SH-SY5Y (cell line): Measurements from ENCODE around the gene SMARCB1.

Experiments used
- GATA2 ChIP-seq: IDR thresholded peaks from 2 replicates; pipeline ENCODE4 v1.6.1; 2011; ENCODE audit warnings: mild to moderate bottlenecking, low read depth, low read length
- GATA3 ChIP-seq: IDR thresholded peaks from 2 replicates; pipeline ENCODE4 v1.6.1; 2011; ENCODE audit warnings: low read depth, mild to moderate bottlenecking, low read length, moderate library complexity

SMARCB1 gene

DNA sequence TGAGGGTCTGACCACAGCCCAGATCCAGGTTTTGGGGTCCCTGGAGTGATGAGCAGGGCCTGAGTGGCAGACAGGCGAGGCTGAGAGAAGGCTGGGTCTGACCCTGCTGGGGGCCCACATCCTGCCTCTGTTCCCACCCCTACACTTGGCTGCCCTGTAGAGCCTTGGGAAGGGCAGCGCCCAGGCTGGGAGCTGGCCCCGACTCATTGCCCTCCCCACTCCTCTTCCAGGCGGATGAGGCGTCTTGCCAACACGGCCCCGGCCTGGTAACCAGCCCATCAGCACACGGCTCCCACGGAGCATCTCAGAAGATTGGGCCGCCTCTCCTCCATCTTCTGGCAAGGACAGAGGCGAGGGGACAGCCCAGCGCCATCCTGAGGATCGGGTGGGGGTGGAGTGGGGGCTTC is 47.1 kb downstream of the SMARCB1 start:
- no peak for TF ChIP-seq GATA3
- no peak for TF ChIP-seq GATA2

DNA sequence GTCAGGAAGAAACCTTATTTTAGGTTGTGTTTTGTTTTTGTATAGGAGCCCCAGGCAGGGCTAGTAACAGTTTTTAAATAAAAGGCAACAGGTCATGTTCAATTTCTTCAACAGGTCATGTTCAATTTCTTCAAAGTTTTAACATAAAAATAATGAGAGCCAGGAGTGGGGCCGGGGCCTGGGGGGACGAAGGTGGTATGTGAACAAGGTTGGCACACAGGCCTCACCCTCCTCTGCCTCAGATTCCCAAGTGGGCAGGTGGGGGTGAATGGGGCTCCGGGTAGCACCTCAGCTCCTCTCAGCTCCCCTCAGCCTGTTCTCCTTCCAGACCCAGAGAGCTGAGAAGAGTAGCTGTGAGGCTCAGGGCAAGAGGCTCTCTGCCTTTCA is 47.6 kb downstream of the SMARCB1 start:
- no peak for TF ChIP-seq GATA2
- no peak for TF ChIP-seq GATA3

DNA sequence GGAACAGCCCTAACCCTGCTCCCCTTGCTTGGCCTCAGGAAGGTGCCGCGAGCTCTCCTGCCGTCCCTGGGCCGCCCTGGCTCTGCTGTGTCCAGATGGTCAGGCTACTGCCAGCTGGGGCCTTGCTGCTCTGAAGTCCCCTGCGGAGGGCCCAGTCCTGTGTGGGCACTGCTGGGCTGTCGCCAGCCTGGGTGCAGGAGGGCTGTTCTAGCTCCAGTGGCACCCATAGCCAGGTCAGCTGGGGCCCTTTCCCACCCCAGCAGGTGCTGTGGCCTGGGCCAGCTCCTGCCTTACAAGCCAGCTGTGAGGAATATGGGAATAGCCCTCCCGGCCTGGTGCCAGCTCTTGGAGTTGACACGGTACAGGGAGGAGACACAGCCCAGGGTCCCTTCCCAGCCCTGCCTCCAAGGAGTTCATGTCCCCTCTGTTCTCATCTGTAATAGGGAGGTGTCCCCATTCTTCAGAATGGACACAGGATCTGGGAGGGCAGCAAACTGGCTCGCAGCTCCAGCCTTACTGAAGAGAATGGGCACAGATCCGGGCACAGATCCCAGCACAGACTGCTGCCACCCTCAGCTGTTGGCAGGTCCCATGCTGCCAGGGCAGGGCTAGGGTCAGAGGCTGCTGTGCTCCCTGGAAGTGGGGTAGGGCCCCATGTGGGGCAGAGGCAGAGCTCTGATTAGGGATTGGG is 48.2 kb downstream of the SMARCB1 start:
- TF ChIP-seq GATA3 (no peak), GATA2 (no peak)

DNA sequence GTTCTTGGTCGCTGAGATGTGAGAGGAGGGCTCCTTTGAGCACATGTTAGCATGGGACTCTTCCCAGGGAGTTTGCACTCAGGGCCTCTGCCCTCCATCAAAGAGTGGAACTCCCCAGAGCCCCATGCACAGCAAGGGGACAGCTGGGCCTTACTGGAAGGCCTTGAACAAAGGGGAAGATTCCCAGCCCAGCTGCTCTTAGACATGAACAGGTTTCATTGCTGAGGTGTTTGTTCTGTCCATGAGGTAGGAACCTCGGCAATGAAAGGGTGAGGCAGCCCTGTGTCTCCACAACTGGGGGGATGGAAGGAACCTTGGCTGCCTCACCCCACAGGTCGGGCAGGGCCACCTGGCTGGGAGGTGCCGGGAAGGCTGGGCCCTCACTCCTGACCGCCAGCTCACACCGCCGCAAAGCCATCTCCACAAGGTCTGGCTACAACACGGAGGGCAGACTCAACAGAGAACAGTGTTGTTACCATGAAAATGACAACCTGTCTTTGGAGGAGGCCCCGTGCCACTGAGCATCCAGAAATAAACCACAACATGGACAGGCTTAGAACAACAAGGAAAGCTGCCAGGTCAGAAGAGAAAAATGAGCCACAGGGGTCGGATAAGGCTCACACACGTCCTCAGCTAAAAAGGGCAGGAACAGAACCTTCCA is 48.8 kb downstream of the SMARCB1 start:
- TF ChIP-seq GATA2, result no peak
- no peak for TF ChIP-seq GATA3

DNA sequence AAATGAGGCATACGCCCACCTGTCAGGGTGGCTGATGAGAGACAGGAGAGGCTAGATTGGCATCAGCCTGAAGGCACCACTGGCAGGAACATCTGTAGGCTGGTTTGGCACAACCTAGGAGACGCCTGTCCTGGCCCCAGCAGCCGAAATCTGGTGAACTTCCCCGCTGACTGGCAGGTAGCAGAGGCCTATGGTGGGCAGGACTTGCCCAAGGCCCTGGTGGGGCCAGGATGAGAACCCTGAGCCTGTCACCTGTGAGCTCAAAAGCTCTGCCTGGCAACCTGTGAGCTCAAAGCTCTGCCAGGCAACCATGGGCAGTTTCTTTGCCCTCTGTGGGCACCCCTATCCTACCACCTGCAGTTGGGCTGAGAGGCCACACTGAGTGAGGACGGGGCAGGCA is 49.5 kb downstream of the SMARCB1 start:
- TF ChIP-seq GATA2 (no peak), GATA3 (no peak)

DNA sequence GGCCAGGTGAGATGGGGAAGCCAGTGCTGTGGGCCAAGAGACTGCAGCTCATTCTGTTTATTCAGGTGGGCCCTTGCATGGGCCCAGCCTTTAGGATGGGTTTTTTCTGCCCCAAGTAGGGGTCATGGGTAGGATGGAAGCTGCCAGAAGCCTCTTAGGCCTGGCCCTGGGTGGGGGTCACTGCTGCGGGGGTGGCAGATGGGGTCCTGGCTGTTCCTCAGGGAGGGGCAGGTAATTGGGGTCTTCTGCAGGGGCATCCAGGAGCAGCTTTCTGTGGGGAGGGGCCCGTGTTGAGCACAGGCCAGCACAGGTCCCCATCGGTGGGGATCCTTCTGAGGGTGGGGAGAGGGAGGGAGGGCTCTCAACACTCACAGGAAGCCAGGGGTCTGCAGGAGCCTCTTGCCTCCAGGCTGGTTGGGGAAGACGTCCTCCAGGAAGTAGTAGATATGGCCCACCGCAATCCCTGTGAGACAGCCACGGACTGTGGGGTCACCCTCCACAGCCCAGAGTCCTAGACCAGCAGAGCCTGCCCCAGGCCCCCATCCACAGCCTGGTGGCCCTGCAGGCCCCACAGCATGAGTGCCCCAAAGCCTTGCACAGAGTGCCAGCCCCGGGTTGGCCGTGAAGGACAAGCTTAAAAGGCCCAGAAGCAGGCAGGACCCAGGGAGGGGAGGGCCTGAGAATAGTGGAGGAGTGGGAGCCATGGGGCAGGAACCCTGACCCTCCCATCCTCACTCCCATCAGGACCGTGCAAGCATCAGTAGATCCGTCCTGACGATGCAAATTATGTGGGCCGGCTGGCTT is 50.1 kb downstream of the SMARCB1 start:
- no peak for TF ChIP-seq GATA3
- TF ChIP-seq GATA2, result no peak

DNA sequence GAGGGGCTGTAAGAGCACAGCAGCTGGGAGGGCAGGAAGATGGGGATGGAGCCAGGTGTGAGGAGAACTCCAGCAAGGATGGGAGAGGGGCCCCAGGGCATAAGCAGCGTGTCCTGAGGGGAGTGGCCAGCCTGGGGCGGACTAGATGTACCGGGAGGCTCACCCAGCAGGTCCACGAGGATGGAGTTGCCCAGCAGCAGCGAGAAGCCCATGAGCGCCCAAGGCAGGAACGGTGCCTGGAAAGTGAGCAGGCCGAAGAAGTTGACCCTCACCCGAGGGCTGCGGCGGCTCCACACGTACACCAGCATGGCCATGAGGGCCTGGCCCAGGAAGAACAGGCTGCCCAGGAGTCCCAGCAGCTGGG is 50.7 kb downstream of the SMARCB1 start:
- TF ChIP-seq GATA3 (no peak), GATA2 (no peak)

DNA sequence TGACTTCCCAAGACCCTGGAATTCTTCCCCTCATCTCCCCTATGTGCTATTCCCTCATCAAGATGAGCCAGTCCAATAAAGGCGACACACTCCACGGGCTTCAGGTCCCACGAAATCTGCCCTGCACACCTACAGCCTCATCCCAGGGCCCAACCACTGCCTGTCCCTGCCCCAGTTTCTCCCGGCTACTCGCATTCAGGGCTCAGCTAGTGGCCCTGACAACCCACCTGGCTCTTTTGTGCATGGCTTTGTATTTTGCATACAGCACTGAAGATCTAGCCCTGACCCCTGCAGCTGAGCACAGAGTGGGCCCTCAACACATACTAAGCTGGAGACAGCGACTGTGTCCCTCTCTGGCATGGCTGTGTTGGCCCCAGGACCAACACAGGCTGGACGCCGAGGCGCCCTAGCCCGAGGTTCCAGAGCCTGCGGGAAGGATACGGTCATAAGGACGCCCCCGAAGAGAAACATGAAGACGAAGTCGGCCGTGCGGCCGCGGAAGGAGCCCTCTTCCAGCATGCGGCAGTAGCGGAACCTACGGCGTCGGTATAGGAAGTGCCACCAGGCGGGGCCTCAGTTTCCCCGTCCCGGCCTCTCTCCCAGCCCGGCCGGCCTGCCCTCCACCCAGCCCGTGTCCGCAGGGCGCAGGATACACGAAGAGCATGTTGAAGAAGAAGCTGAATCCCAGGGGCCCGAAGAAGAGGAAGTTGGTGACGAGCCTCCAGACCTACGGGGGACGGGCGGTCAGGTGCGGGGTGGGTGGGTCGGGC is 51.3 kb downstream of the SMARCB1 start:
- no peak for TF ChIP-seq GATA3

DNA sequence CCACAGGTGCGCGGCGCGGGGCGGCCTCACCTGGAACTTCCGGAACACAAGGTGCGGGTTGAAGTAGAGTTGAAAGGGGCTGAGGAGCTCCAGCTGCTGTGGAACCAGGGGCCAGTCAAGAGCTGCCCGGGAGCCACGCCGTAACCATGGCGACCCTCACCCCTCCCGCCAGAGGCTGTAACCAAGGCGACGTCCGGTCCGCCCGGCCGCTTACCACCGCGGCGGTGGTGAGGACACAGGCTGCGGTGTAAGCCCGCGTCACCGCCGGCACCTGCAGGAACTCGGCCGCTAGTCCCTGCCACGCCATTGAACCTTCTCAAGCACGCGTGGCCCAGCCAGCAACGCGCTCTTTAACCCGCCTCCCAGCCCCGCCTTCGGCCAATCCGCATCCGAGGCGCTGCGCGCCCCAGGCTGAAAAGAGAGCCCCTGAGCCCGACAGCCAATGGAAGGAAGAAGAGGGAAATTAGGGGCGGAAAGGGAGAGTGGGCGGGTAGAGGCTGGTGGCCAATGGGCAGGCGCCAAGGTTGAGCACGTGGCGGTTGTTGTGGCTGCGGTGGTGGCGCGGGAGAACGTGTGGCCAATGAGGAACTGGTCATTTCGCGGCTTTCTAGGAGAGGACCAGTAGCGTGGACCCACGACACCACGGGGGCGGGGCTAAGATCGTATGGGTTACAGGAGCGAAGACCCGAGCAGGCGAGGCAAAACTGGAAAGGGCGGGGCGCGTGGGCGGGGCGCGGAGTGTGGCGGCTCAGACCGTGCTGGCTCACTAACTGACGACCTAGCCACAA is 52.1 kb downstream of the SMARCB1 start, which contains the start of gene DERL3:
Gene DERL3 (minus strand): TSS at position 326 of the 788 bp plus-strand sequence. CDS start 19 bp downstream, at position 307.
- TF ChIP-seq GATA2, result no peak
- TF ChIP-seq GATA3, result no peak

DNA sequence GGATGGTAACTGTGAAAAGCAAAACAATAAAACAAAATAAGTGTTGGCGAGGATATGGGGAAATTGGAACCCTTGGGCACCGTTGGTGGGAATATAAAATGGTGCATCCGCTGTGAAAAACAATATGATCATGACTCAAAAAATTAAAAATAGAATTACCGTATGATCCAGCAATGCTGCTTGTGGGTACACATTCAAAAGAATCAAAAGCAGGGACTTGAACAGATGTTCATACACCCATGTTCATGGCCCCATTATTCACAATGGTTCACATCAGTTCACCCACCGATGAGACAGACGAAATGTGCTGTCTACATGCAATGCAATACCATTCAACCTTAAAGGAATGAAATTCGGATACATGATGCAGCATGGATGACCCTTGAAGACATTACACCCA is 53.3 kb downstream of the SMARCB1 start:
- TF ChIP-seq GATA3 (no peak), GATA2 (no peak)

DNA sequence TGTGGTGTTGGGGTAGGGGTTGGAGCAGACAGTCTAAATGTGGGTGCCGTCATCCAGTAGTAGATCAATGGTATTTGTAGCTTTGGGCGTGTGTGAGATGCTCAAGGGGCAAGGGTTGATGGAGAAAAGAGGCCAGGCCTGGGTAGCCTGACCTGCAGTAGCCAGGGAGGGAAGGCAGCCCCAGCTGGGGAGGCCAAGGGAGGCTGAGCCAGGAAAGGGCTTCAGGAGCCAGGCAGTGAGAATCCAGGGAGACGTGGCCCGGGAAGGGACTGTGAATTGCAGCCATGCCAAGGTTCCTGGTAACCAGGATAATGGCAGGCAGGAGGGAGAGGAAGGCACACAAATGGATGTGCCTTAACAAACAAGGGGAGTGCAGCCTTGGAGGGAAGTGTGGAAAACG is 54.5 kb downstream of the SMARCB1 start:
- TF ChIP-seq GATA2 (no peak), GATA3 (no peak)

DNA sequence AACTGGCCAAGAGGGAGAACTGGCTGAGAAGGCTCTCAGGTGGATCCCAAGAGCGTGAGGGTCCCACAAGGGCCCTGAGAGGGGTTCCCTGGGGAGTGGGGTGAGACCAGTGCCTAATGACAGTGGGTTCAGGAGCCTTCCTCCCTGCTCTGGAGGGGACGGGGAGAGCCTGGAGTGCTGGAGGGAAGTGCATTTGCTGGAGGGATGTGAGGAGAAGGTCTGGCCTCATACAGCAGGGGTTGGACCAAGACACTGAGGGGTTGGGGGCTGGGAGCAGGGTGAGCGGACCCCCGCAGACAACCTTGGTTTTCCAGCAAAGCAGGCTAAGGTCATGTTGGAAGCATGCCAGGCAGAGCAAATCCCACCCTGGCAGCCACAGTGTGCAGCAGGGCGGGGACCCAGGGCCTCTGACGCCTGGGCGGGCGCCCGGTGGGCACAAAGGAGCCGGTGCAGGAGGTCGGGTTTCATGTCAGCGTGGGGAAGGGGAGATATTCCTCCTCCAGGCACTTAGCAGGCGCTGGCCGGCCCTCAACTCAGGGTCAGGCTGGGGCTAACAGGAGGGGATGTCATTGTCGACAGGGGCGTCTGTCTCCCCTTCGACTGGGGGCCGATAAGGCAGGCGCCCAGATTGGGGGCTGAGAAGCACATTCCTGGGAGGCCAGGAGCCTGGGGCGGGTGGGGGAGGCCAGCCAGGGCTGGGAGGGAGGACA is 55.1 kb downstream of the SMARCB1 start:
- TF ChIP-seq GATA2, result no peak
- no peak for TF ChIP-seq GATA3

DNA sequence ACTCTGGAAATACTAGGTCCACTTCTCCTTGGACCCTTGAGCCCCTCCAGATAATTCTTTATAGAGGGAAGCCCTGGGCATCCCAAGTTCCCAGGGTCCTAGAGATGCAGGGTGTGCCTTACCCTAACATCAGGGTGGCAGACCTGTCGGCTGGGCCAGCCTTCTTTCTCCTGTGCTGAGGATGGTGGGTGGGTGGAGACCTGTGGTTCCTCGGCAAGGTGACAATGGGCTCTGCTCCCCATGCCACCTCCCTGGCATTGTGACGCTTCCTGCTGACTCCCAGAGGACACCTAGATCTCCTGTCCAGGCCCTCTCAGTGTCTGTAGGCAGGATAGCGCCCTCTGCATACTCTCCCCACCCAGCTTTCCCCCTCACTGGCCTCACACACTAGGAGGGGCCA is 55.8 kb downstream of the SMARCB1 start:
- no peak for TF ChIP-seq GATA2
- no peak for TF ChIP-seq GATA3
